Left lung (tissue), 10 donors: Measurements from ENCODE around the gene VPS50. TPM values are rescaled to one million over a fixed set of nuclear protein-coding genes. Genes with fewer than 3 reads are reported as not detected.

Source experiments
- ATAC-seq: fragments of 200-7000 bp; cut with Tn5 transposase; one replicate; pipeline ENCODE4 v1.9.1; 2020; ENCODE audit warnings: moderate library complexity
- DNase-seq, 4 donors: peaks; one replicate each; pipeline ENCODE4 v3.0.0-alpha.2; 2013 to 2020
- H3K27ac ChIP-seq, 2 donors: fragments of 200-600 bp; sonication (generic) in 1 of 2; one replicate each; pipeline versions ENCODE4 v1.5.0 to v1.8.0; 2020 to 2021
- H3K27me3 ChIP-seq, 2 donors: fragments of 200-600 bp; sonication (generic) in 1 of 2; one replicate each; pipeline versions ENCODE4 v1.5.0 to v1.8.0; 2020 to 2021
- H3K36me3 ChIP-seq, 2 donors: fragments of 200-600 bp; sonication (generic) in 1 of 2; one replicate each; pipeline versions ENCODE4 v1.5.0 to v1.8.0; 2020 to 2021
- H3K4me1 ChIP-seq, 2 donors: fragments of 200-600 bp; one replicate each; pipeline ENCODE4 v1.8.0; 2021
- H3K4me3 ChIP-seq, 2 donors: fragments of 200-600 bp; sonication (generic) in 1 of 2; one replicate each; pipeline versions ENCODE4 v1.5.0 to v1.8.0; 2020 to 2021; ENCODE audit warnings: mild to moderate bottlenecking in 1 of 2
- H3K9me3 ChIP-seq, 2 donors: fragments of 200-600 bp; sonication (generic) in 1 of 2; one replicate each; pipeline versions ENCODE4 v1.5.0 to v1.8.0; 2020 to 2021
- intact Hi-C, 2 donors: fragments of 100-400 bp; cut with DNase I; formaldehyde crosslinking; loops; one replicate each; pipeline versions ENCODE4 v1.11.2 to v1.14.2; 2022
- polyA plus RNA-seq, 6 donors: library from polyadenylated mRNA; unstranded; fragments of 120-200 nt; gene quantifications; one replicate each; pipeline ENCODE4 v1.2.1, GENCODE V29; 2013; ENCODE audit not compliant: insufficient read length in 6 of 6
- total RNA-seq, 2 donors: library from RNA; stranded (reverse); fragmentation: NEBNext Ultra II Directional; extraction: Animal tissue kit (Norgen Biotek cat#: 25700); gene quantifications; one replicate each; pipeline ENCODE4 v1.2.1, GENCODE V29; 2021
- TF ChIP-seq, protein P1 (sequence below), 2 donors: fragments of 200-600 bp; sonication (generic) in 1 of 2; IDR thresholded peaks; one replicate each; pipeline versions ENCODE4 v1.5.0 to v1.8.0; 2021; ENCODE audit warnings: antibody characterized with exemption in 2 of 2
- donor health status: DM: no; HTN: yes; CAD: no.
- donor health status: DM: no; HTN: no; CAD: no.

The VPS50 gene
- total and polyA plus RNA-seq, 8 donors = 25.0 to 33.6 (median 28.7) TPM

DNA sequence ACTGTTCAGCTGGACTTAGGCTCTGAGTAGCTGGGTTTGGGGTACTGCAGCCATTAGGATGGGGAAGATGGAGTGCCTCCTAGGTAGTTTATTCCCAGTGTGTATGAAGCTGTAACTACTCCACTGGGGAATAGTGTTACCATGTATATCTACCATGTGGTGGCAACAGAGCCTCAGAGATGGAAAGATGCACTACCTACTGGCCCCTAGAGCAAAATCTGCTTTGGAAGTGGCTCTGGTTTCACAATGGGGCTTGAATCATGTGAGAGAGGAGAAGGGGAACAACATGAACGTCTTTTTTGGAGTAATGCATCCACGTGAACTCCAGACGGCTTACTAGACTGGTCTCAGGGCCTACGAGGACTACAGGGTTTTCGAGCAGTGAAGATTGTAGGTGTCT is 175.1 kb downstream of the VPS50 start:
- Histone ChIP-seq H3K36me3 (no peaks in the 10 kb centered on the region), H3K4me3 (no peak overlapping the region), H3K4me1 (no peaks in the 10 kb centered on the region), H3K27me3 (no peaks in the 10 kb centered on the region), H3K27ac (no peak overlapping the region), H3K9me3 (peaks cover 0 to 25% of the 10 kb centered on the region in 2 donors)
- ATAC-seq = no peak
- TF ChIP-seq, protein P1, sequence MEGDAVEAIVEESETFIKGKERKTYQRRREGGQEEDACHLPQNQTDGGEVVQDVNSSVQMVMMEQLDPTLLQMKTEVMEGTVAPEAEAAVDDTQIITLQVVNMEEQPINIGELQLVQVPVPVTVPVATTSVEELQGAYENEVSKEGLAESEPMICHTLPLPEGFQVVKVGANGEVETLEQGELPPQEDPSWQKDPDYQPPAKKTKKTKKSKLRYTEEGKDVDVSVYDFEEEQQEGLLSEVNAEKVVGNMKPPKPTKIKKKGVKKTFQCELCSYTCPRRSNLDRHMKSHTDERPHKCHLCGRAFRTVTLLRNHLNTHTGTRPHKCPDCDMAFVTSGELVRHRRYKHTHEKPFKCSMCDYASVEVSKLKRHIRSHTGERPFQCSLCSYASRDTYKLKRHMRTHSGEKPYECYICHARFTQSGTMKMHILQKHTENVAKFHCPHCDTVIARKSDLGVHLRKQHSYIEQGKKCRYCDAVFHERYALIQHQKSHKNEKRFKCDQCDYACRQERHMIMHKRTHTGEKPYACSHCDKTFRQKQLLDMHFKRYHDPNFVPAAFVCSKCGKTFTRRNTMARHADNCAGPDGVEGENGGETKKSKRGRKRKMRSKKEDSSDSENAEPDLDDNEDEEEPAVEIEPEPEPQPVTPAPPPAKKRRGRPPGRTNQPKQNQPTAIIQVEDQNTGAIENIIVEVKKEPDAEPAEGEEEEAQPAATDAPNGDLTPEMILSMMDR (IDR thresholded peaks at IDR 0.05) = no peak
- no peak for DNase-seq
- intact Hi-C loops = no loop called here

DNA sequence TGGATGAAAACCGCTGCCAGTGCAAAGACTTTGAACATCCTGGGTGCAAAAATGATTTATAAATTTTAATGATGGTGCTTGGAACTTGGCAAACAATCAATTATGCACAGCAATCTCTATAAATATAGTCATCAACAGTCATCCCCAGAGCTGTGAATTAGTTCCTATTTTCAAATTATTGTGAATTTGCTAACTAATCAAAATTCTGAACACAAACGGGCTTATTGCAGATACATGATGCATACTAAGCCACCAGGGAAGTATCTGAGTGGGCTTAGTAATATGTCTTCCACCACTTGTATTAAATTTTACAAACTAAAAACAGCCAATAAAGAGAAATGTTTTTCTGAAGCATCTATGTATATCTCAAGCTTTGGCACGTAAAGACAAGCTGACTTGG is 177.2 kb downstream of the VPS50 start:
- DNase-seq (no peak), ATAC-seq (no peak)
- Histone ChIP-seq H3K27me3 (no peaks in the 10 kb centered on the region), H3K4me3 (no peak overlapping the region), H3K36me3 (no peaks in the 10 kb centered on the region), H3K27ac (no peak overlapping the region), H3K4me1 (no peaks in the 10 kb centered on the region), H3K9me3 (peaks cover 0 to 25% of the 10 kb centered on the region in 2 donors)
- TF ChIP-seq, protein P1 (IDR thresholded peaks at IDR 0.05) = no peak
- intact Hi-C loops = no loop called here

Other genes starting within 250 kb of the VPS50 start
- 10 to 100 TPM; 13.5 to 18.7 TPM for gene SAMD9, start 114.4 kb upstream of the VPS50 start, total RNA-seq
- 10 to 100 TPM in 3 of 6 donors, 1 to 10 TPM in 3; 8.8 to 11.7 (median 10.2) TPM for gene SAMD9, start 114.4 kb upstream of the VPS50 start, polyA plus RNA-seq
- gene SAMD9L, start 84.0 kb upstream of the VPS50 start, total RNA-seq = 10 to 100 TPM; 32.4 to 42.4 TPM
- gene SAMD9L, start 84.0 kb upstream of the VPS50 start, polyA plus RNA-seq = 10 to 100 TPM; 13.8 to 18.6 (median 16.5) TPM
- gene HEPACAM2, start 5.9 kb upstream of the VPS50 start, total RNA-seq = not detected
- 1 to 10 TPM; 1.0 to 4.6 (median 2.4) TPM for gene HEPACAM2, start 5.9 kb upstream of the VPS50 start, polyA plus RNA-seq